IPS DF 4.7 (cell line): ENCODE data around the gene RBPJ.
"Not testable (repeated sequence)": the region's sequence is repeated elsewhere in the genome, so short reads cannot be mapped to it uniquely, and the experiment has no call there.

Source experiments
- DNase-seq: peaks from one replicate; pipeline ENCODE4 v3.0.0-alpha.2; 2013; ENCODE audit warnings: low spot score; ENCODE audit errors: extremely low read depth

Gene RBPJ

GRCh38 chr4:26302031-26302899, 18.5 kb upstream of the RBPJ start:
- DNase-seq: no peak

DNA sequence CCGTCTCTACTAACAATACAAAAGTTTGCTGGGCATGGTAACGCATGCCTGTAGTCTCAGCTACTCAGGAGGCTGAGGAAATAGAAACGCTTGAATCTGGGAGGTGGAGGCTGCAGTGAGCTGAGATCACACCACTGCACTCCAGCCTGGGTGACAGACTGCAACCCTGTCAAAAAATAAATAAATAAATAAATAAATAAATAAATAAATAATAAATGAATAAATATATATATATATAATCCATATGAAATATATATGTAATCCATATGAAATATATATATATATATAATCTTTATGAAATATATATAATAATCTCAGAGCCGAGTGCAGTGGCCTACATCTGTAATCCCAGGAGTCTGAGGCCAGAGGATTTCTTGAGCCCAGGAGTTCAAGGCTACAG, 17.8 kb upstream of the RBPJ start:
- DNase-seq: no peak

- DNase-seq: no peak
Measured at GRCh38 chr4:26307037-26307800, 13.6 kb upstream of the RBPJ start.

DNA sequence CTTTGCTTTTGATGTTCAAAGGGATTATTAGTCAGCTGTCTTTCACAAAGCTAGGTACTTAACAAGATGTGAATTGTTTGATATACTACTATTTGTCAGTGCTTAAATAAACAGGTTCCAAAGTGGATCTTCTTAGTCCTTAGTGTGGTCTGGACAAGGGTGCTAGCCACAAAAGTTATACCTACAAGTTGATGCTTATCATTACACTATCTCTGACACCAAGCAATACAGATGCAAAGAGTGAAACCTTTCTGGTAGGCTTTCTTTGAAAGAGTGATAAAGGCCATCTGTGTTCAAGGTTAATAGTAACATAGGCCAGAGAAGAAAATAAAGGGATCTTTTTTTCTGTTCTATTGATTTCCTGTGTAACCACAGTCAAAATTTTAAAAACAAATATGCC, 12.2 kb upstream of the RBPJ start:
- DNase-seq: no peak

DNA sequence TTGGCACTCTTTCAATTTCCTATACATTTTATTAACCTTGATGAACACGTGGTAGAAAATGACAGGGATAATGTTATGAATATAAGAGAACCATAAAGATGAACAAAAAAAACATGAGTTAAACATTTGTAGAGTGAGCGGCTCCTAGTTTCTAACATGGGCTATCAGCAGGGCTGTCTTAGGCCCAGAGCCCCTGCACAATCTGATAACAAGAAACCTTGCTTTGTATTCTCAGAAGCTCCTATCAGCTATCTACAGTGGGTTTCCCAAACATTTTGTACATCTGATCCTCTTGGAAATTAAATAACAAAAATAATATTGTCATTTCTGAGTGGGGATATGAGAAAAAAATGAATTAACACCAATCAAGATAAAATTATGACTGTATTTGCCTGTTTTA, 10.6 kb upstream of the RBPJ start:
- DNase-seq: no peak

DNA sequence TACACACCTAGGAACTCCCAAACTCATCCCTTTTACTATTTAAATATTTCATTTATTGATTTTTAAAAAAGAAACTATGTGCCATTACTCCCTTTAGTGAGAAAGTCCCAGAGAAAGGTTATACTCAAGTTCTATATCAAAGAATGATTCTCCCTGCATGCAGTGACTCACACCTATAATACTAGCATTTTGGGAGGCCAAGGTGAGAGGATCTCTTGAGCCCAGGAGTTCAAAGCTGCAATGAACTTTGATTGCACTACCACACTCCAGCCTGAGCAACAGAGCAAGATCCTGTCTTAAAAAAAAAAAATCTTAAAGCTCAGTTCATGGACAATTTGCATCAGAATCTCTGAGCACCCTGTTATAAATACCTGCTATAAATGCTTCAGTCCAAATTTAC, 9.2 kb upstream of the RBPJ start:
- DNase-seq: no peak

- DNase-seq: not testable (repeated sequence)
Measured at GRCh38 chr4:26315316-26315932, 5.4 kb upstream of the RBPJ start.

DNA sequence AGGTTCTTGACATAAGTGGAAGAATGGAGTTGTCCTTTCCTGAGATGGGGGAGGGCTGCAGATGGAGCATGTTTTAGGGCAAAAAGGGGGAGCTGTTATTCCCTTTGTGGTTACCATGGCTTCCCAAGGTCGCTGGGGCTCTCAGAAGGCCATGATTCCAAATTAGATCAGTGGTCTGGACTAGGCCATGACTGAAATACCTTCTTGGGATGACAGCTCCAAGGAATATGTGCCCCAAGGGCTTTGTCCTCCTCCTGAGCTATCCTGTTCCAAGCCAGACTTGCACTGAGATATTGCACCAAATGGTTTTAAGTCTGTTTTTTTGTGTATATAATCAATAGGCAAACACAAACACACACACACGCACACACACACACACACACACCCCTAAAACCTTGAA, 3.0 kb upstream of the RBPJ start:
- DNase-seq: no peak

DNA sequence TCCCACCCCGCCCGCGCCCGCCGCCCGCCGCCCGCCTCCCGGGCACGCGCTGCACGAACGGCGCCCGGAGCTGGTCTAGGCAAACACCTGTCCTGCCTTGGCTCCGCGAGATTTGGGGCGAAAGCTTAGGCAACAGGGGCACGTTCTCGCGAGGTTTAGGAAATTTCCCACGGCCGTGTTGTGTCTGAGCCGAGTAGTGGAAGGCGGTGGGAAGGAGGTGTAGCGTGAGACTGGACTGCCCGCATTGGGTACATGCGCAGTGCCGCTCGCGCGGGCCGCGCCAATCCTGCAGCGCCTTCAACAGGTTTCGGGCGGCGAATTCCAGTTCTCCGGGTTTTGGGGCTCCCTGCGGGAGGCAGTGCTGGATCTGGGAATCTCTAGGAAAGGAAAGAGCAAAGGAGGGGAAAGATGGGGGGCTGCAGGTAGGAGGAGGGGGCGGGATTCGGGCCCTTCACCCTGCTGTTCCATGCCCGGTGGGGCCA, 1.3 kb upstream of the RBPJ start:
- peak; percentile 95 for DNase-seq

DNA sequence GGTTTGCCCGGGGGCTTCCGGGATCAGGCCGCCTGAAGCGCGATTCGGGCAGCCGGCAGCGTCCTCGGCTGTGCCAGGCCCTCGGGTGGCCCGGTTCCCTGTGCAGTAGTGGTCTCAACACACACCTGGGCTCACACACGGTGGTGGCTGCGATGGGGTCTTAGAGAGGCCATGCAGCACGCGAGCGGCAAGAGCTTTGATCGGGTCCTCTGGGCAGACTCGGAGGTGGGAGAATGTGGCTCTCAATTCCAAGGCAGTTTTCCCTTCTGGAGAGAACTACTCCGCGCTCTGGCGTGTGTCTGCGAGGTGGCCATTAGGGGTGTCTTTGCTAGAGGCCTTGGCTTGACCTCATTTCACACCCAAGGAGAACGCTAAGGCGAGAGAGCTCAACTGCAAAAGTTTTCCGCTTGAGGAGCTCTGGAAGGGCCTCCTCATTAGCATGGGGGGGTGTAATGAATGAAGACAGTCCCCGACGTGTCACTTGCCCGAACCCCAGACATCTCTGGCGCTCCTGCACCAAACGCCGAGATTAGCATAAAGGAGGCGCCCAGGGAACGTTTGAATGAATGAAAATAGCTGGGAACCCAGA, 771 bp upstream of the RBPJ start:
- DNase-seq: no peak

GRCh38 chr4:26321373-26322221, 783 bp downstream of the RBPJ start:
- no peak for DNase-seq

DNA sequence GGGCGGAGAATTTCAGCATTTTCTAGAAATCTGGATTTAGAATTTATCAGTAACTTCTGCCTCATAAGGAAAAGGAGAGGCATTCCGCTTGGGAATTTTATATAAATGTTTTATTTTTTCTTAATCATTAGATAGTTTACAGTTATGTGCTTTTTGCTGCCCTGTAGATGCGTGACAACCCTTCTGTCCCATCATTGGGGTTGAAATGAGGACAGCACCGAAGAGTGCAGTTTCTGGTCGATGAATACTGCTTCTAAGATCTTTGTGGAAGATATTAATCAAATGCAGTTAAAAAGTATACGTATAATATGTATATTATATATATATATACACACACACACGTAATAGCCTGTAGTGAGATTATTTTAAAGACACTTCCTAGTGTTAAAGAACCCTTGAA, 1.5 kb downstream of the RBPJ start:
- no peak for DNase-seq

GRCh38 chr4:26323821-26324220, 3.0 kb downstream of the RBPJ start:
- no peak for DNase-seq

DNA sequence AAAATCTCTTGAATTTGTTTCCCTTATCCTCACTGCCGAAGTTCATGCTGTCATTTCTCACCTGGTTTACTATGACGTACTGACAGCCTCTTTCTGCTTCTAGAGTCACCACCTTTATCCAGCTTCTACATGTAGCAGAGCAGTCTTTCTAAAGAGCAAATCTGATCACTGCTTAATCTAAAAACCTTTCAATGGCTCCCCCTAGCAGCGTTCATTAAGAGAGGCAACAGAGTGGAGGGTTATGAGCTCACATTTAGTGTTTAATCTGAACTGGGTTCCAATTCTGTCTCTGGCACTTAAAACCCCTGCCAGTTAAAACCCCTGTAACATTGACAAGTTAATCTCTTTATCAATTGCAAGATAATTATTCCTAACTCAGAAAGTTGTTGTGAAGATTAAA, 4.4 kb downstream of the RBPJ start:
- DNase-seq: no peak

DNA sequence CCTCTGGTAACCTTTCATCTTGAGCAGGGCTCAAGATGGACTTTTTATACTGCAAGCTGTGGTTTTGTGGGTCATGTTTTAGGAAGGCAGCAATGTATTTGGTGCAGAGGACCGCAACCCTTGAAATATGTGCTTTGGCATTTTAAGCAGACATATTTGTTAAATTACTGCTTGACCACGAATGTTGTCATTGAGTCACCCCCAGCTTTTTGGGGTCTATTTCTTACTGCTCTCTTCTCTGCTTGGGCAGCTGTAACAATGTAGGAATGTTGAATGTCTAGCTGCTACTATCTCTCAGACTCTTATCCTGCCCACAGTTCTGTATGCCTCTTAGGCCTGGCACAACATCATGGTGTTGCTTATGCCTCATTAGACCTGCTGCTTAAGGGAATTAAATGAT, 6.0 kb downstream of the RBPJ start:
- no peak for DNase-seq

- no peak for DNase-seq
Measured at GRCh38 chr4:26330186-26330787, 9.5 kb downstream of the RBPJ start.

DNA sequence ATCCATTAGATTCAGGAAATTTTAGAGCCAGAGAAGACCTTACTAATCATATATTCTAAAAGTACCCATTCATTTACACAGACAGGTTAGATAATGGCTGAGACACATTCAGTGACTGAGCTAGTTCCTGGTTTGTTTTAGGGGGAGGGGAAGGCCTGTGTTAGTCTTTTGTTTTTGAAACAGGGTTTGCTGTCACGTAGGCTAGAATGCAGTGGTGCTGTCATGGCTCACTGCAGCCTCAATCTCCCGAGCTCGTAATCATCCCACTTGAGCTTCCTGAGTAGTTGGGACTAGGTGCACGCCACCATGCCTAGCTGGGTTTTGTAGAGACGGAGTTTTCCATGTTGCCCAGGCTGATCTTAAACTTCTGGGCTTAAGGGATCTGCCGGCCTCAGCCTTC, 10.1 kb downstream of the RBPJ start:
- DNase-seq: no peak

- DNase-seq: no peak
Measured at GRCh38 chr4:26331380-26331950, 10.7 kb downstream of the RBPJ start.

GRCh38 chr4:26334366-26334765, 13.6 kb downstream of the RBPJ start:
- no peak for DNase-seq

DNA sequence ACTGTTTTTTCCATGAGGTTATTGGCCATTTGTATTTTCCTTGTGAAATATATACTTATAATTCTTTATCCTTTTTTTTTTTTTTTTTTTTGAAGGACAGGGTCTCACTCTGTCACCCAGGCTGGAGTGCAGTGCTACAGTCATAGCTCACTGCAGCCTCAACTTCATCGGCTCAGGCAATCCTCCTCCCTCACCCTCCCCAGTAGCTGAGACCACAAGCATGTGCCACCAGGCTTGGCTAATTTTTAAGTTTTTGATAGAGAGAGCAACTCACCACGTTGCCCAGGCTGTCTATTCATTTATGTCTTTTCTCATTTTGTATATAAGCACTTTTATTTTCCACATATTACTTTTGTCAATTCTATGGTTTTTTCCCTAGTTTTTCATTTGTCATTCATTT, 16.8 kb downstream of the RBPJ start:
- no peak for DNase-seq
